ENCODE data around the gene HYAL1.

DNA sequence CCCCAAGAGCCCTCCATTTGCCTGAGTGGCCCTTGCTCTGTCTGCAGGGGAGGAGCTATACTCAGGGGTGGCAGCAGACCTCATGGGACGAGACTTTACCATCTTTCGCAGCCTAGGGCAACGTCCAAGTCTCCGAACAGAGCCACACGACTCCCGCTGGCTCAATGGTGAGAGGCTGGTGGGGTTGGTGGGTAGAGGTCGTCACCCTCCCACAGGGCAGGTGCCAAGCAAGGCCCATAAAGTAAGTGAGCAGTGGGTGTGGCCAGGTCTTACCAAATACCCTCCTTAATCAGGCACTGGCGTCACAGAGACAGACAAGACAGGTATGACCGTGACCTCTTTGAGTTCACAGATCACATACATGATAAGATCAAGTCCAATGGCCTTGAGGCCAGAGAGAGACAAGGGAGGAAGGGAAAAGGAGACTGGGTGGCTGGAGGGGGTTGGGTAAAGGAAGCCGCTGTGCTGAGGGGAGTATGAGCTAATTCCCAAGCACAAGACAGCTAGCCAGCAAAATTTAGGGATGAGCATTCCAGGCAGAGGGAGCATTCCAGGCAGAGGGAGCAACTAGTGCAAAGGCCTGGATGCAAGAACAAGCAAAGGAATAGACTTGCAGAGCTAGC lies 31.9 kb downstream of the HYAL1 start:
- no peak for TF ChIP-seq POLR2AphosphoS5 (IDR thresholded peaks at IDR 0.05; ENCODE audit: low read depth, low read length)
- TF ChIP-seq POLR2A (IDR thresholded peaks at IDR 0.05; ENCODE audit: low read depth, low read length): no peak
- TF ChIP-seq POU2F2 (IDR thresholded peaks at IDR 0.05; ENCODE audit: low read depth, low read length): no peak
